Measurements from ENCODE around the gene ERG. TPM values are rescaled to one million over a fixed set of nuclear protein-coding genes. Genes with fewer than 3 reads are reported as not detected.

Gene ERG
- total RNA-seq, 1 donor from 2014 or later, result not detected

DNA sequence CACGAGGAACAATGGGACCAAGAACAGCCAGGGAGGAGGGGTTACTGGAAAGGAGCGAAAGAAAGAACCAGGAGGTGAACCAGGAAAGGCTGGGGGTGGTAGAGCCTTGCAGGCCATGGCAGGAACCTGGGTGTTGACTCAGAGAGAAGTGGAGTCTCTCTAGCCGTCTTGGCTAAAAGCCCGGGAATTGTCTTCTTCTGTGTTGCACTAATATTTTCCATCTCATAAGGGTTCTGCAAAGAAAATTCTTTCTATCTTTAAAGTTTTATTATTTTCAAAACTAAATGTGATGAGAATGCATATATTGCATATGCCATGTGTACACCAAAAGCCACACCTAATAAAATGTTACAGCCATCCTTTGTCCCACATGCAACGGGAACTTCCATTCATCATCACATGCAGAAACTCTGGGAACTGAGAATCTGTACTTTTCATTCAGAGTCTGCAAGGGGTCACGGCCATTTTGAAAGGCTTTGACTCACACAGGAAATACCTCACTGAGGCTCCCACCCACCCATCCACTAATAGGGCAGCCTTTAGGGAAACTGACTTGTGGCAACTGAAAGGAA lies 38.0 kb downstream of the ERG start:
- H3K4me1 Mint-ChIP-seq, result no peaks in the 10 kb centered on the region
- TF ChIP-seq, protein P1, sequence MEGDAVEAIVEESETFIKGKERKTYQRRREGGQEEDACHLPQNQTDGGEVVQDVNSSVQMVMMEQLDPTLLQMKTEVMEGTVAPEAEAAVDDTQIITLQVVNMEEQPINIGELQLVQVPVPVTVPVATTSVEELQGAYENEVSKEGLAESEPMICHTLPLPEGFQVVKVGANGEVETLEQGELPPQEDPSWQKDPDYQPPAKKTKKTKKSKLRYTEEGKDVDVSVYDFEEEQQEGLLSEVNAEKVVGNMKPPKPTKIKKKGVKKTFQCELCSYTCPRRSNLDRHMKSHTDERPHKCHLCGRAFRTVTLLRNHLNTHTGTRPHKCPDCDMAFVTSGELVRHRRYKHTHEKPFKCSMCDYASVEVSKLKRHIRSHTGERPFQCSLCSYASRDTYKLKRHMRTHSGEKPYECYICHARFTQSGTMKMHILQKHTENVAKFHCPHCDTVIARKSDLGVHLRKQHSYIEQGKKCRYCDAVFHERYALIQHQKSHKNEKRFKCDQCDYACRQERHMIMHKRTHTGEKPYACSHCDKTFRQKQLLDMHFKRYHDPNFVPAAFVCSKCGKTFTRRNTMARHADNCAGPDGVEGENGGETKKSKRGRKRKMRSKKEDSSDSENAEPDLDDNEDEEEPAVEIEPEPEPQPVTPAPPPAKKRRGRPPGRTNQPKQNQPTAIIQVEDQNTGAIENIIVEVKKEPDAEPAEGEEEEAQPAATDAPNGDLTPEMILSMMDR (IDR thresholded peaks at IDR 0.05), result no peak
- no peak overlapping the region for H3K4me3 Mint-ChIP-seq
- DNase-seq, result no peak
- no peak overlapping the region for H3K27ac Mint-ChIP-seq
- CTCF ChIA-PET, result no interaction called here
- intact Hi-C loops (cut with micrococcal nuclease), result no loop called here
- H3K27me3 Mint-ChIP-seq, result no peaks in the 10 kb centered on the region
- H3K36me3 Mint-ChIP-seq (ENCODE audit: low read depth), result no peaks in the 10 kb centered on the region
- H3K9me3 Mint-ChIP-seq, result no peaks in the 10 kb centered on the region
- POLR2A ChIA-PET, result no interaction called here
- no peak for ATAC-seq (ENCODE audit: low read depth)

DNA sequence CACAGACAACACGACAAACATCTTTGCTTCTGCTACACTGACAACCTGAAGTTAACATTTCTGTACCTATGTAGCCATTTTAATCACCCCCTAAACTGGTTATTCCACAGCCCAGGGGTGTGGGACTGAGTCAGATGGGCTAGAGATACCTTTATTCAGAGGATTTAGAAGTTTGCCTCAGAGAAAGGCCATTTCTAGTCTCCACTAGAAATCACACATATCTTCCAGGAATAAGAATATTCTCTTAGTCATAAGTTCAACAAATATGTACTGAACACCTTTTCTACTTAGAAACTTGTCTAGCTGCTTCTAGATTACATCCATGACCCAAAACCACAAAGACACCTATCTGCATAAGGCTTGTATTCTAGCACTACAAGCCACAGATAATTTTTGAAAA lies 38.8 kb downstream of the ERG start:
- no peak for ATAC-seq (ENCODE audit: low read depth)
- Mint-ChIP-seq H3K4me1 (no peaks in the 10 kb centered on the region), H3K9me3 (no peaks in the 10 kb centered on the region), H3K27me3 (no peaks in the 10 kb centered on the region), H3K4me3 (no peak overlapping the region), H3K27ac (no peak overlapping the region), H3K36me3 (ENCODE audit: low read depth) (no peaks in the 10 kb centered on the region)
- ChIA-PET CTCF (no interaction called here), POLR2A (interaction anchor here (0.5 kb wide), 1 partner anchor 25 kb away, joined by 3 read pairs; no protein-coding TSS in a partner anchor)
- TF ChIP-seq, protein P1 (IDR thresholded peaks at IDR 0.05), result no peak
- DNase-seq, result no peak
- intact Hi-C loops (cut with micrococcal nuclease), result no loop called here

DNA sequence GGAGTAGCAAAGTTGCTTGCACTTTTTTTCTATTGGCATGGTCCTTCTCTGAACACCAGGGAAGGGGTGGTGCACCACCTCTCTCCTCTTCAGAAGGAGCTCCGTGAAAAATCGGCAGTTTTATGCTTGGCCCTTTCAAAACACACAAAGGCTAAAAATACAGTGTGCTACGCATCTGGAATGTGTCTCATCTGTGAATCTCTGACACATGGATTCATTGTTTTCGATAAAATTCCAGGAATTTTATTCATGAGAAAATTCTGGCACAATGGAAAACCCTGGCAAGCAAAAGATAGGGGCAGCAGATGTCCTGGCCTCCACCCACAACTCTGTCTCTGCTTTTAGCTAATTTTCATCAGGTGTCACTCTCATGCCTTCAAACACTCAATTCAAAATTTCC lies 42.9 kb downstream of the ERG start:
- ChIA-PET POLR2A (no interaction called here), CTCF (no interaction called here)
- ATAC-seq (ENCODE audit: low read depth) (no peak), DNase-seq (no peak)
- H3K27me3 Mint-ChIP-seq, result no peaks in the 10 kb centered on the region
- TF ChIP-seq, protein P1 (IDR thresholded peaks at IDR 0.05), result no peak
- no peaks in the 10 kb centered on the region for H3K9me3 Mint-ChIP-seq
- H3K4me1 Mint-ChIP-seq, result no peaks in the 10 kb centered on the region
- intact Hi-C loops (cut with micrococcal nuclease), result no loop called here
- H3K4me3 Mint-ChIP-seq, result no peak overlapping the region
- H3K27ac Mint-ChIP-seq, result no peak overlapping the region
- no peaks in the 10 kb centered on the region for H3K36me3 Mint-ChIP-seq (ENCODE audit: low read depth)

GRCh38 chr21:38454702-38455101 lies 43.6 kb downstream of the ERG start:
- no peak overlapping the region for H3K27ac Mint-ChIP-seq
- TF ChIP-seq, protein P1 (IDR thresholded peaks at IDR 0.05), result no peak
- H3K36me3 Mint-ChIP-seq (ENCODE audit: low read depth), result no peaks in the 10 kb centered on the region
- no peaks in the 10 kb centered on the region for H3K4me1 Mint-ChIP-seq
- H3K4me3 Mint-ChIP-seq, result no peak overlapping the region
- ATAC-seq (ENCODE audit: low read depth) (no peak), DNase-seq (no peak)
- intact Hi-C loops (cut with micrococcal nuclease), result no loop called here
- ChIA-PET CTCF (no interaction called here), POLR2A (no interaction called here)
- no peaks in the 10 kb centered on the region for H3K9me3 Mint-ChIP-seq
- no peaks in the 10 kb centered on the region for H3K27me3 Mint-ChIP-seq

GRCh38 chr21:38454161-38454560 lies 44.1 kb downstream of the ERG start:
- no peaks in the 10 kb centered on the region for H3K9me3 Mint-ChIP-seq
- no peak for DNase-seq
- TF ChIP-seq, protein P1 (IDR thresholded peaks at IDR 0.05), result no peak
- ChIA-PET CTCF (no interaction called here), POLR2A (no interaction called here)
- no peak overlapping the region for H3K4me3 Mint-ChIP-seq
- H3K4me1 Mint-ChIP-seq, result no peaks in the 10 kb centered on the region
- H3K27me3 Mint-ChIP-seq, result no peaks in the 10 kb centered on the region
- no peaks in the 10 kb centered on the region for H3K36me3 Mint-ChIP-seq (ENCODE audit: low read depth)
- no peak for ATAC-seq (ENCODE audit: low read depth)
- intact Hi-C loops (cut with micrococcal nuclease), result no loop called here
- no peak overlapping the region for H3K27ac Mint-ChIP-seq
